ENCODE measurements around the gene SPPL3.
"Not testable (repeated sequence)": the region's sequence is repeated elsewhere in the genome, so short reads cannot be mapped to it uniquely, and the experiment has no call there.

- TF ChIP-seq, protein P1, sequence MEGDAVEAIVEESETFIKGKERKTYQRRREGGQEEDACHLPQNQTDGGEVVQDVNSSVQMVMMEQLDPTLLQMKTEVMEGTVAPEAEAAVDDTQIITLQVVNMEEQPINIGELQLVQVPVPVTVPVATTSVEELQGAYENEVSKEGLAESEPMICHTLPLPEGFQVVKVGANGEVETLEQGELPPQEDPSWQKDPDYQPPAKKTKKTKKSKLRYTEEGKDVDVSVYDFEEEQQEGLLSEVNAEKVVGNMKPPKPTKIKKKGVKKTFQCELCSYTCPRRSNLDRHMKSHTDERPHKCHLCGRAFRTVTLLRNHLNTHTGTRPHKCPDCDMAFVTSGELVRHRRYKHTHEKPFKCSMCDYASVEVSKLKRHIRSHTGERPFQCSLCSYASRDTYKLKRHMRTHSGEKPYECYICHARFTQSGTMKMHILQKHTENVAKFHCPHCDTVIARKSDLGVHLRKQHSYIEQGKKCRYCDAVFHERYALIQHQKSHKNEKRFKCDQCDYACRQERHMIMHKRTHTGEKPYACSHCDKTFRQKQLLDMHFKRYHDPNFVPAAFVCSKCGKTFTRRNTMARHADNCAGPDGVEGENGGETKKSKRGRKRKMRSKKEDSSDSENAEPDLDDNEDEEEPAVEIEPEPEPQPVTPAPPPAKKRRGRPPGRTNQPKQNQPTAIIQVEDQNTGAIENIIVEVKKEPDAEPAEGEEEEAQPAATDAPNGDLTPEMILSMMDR (IDR thresholded peaks at IDR 0.05 in 2 of 3, conservative IDR thresholded peaks at IDR 0.05 in 1 of 3; ENCODE audit: borderline replicate concordance in 1 of 3, insufficient read depth in 1 of 3, low read depth in 2 of 3, low read length in 2 of 3) = not testable (repeated sequence)
- TF ChIP-seq ZNF274 (IDR thresholded peaks at IDR 0.05; ENCODE audit: low read depth, low read length); POLR2AphosphoS5 (IDR thresholded peaks at IDR 0.05; ENCODE audit: low read depth, low read length); MAX (IDR thresholded peaks at IDR 0.05); POLR2A (IDR thresholded peaks at IDR 0.05; ENCODE audit: borderline replicate concordance, extremely low read depth, insufficient read depth, insufficient read length); CEBPB (IDR thresholded peaks at IDR 0.05; ENCODE audit: low read depth); RAD21 (IDR thresholded peaks at IDR 0.05; ENCODE audit: low read depth); YY1 (IDR thresholded peaks at IDR 0.05; ENCODE audit: extremely low read depth, insufficient replicate concordance, low read depth, low read length); EZH2 (IDR thresholded peaks at IDR 0.05); EGR1 (IDR thresholded peaks at IDR 0.05; ENCODE audit: low read depth); SP1 (IDR thresholded peaks at IDR 0.05; ENCODE audit: low read depth); CBX3 (IDR thresholded peaks at IDR 0.05; ENCODE audit: low read depth); EZH2phosphoT487 (IDR thresholded peaks at IDR 0.05; ENCODE audit: borderline replicate concordance): not testable (repeated sequence)
- TF ChIP-seq, protein P2, sequence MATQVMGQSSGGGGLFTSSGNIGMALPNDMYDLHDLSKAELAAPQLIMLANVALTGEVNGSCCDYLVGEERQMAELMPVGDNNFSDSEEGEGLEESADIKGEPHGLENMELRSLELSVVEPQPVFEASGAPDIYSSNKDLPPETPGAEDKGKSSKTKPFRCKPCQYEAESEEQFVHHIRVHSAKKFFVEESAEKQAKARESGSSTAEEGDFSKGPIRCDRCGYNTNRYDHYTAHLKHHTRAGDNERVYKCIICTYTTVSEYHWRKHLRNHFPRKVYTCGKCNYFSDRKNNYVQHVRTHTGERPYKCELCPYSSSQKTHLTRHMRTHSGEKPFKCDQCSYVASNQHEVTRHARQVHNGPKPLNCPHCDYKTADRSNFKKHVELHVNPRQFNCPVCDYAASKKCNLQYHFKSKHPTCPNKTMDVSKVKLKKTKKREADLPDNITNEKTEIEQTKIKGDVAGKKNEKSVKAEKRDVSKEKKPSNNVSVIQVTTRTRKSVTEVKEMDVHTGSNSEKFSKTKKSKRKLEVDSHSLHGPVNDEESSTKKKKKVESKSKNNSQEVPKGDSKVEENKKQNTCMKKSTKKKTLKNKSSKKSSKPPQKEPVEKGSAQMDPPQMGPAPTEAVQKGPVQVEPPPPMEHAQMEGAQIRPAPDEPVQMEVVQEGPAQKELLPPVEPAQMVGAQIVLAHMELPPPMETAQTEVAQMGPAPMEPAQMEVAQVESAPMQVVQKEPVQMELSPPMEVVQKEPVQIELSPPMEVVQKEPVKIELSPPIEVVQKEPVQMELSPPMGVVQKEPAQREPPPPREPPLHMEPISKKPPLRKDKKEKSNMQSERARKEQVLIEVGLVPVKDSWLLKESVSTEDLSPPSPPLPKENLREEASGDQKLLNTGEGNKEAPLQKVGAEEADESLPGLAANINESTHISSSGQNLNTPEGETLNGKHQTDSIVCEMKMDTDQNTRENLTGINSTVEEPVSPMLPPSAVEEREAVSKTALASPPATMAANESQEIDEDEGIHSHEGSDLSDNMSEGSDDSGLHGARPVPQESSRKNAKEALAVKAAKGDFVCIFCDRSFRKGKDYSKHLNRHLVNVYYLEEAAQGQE (IDR thresholded peaks at IDR 0.05; ENCODE audit: low read depth) = not testable (repeated sequence)
These were observed 3.1 kb downstream of the SPPL3 start for GRCh38 chr12:120901101-120901500.

All from HCT116 (cell line).